Measurements from ENCODE around the gene MZF1.

GRCh38 chr19:58519087-58519354 lies 54.1 kb downstream of the MZF1 start:
- TF ChIP-seq TAF1 (conservative IDR thresholded peaks at IDR 0.05) (no peak), CTCF (IDR thresholded peaks at IDR 0.05; ENCODE audit: low read depth, low read length, missing input control) (peak; percentile 66), JUND (IDR thresholded peaks at IDR 0.05) (no peak), ATF3 (IDR thresholded peaks at IDR 0.05) (no peak), MAX (IDR thresholded peaks at IDR 0.05) (no peak), REST (IDR thresholded peaks at IDR 0.05) (no peak), HNF4G (IDR thresholded peaks at IDR 0.05) (no peak), NR2F2 (IDR thresholded peaks at IDR 0.05) (no peak), RXRA (IDR thresholded peaks at IDR 0.05) (no peak), FOXA1 (IDR thresholded peaks at IDR 0.05) (no peak), RAD21 (IDR thresholded peaks at IDR 0.05) (peak in 1 of 2 donors; percentile 64)
